IMR-90 (cell line): ENCODE measurements around the gene IL23R. TPM values are rescaled to one million over a fixed set of nuclear protein-coding genes. Genes with fewer than 3 reads are reported as not detected.

Source experiments
- ATAC-seq: fragments of 200-7000 bp; cut with Tn5 transposase; 2 replicates; pipeline ENCODE4 v1.9.1; 2020; ENCODE audit warnings: low read depth, mild to moderate bottlenecking, moderate library complexity
- BruUV-seq: library from RNA; stranded (reverse); fragments of 400-500 nt; replicated peaks from 2 replicates; lab custom pipeline; 2021; lab: Mats Ljungman, UMichigan
- CTCF ChIA-PET: fragments of 300-600 bp; formaldehyde crosslinking; extraction: SDS; loops from one replicate; lab custom pipeline; 2021; ENCODE audit warnings: antibody characterized with exemption; lab: Yijun Ruan, JAX
- POLR2A ChIA-PET: fragments of 300-600 bp; sonication (Branson Sonifier 250); formaldehyde crosslinking; loops from one replicate; lab custom pipeline; 2022; ENCODE audit warnings: antibody characterized with exemption; ENCODE audit not compliant: unreplicated experiment; lab: Charles Lee
- DNase-seq: peaks from one replicate; pipeline ENCODE4 v3.0.0; 2013
- H2AFZ ChIP-seq: replicated peaks from 2 replicates; pipeline ENCODE3; 2013; ENCODE audit warnings: low read length, mild to moderate bottlenecking; ENCODE audit not compliant: poor library complexity
- H2AK5ac ChIP-seq: 2 replicates; pipeline ENCODE4 v1.6.1; 2013; ENCODE audit warnings: low read depth, low read length, inconsistent platforms
- H2AK9ac ChIP-seq: replicated peaks from 2 replicates; pipeline ENCODE3; 2013; ENCODE audit warnings: mild to moderate bottlenecking, low read depth, low read length, moderate library complexity; ENCODE audit not compliant: poor library complexity
- H2BK120ac ChIP-seq: 2 replicates; pipeline ENCODE4 v1.6.1; 2013; ENCODE audit warnings: low read depth, low read length, inconsistent platforms
- H2BK15ac ChIP-seq: 3 replicates; pipeline ENCODE4 v1.6.1; 2013; ENCODE audit warnings: low read depth, low read length, inconsistent platforms
- H2BK20ac ChIP-seq: 2 replicates; pipeline ENCODE4 v1.6.1; 2013; ENCODE audit warnings: low read depth, mild to moderate bottlenecking, inconsistent platforms, low read length, moderate library complexity
- H2BK5ac ChIP-seq: 2 replicates; pipeline ENCODE4 v1.6.1; 2013; ENCODE audit warnings: mild to moderate bottlenecking, low read depth, low read length, inconsistent platforms; ENCODE audit not compliant: poor library complexity, severe bottlenecking
- H3K14ac ChIP-seq: replicated peaks from 2 replicates; pipeline ENCODE4 v1.6.1; 2013; ENCODE audit warnings: low read depth, low read length, inconsistent platforms
- H3K18ac ChIP-seq: 2 replicates; pipeline ENCODE4 v1.6.1; 2013; ENCODE audit warnings: low read depth, low read length, control low read depth
- H3K23ac ChIP-seq: 2 replicates; pipeline ENCODE4 v1.6.1; 2013; ENCODE audit warnings: low read depth, low read length, inconsistent platforms
- H3K27ac ChIP-seq: 2 replicates; pipeline ENCODE4 v1.5.1; 2013; ENCODE audit warnings: mild to moderate bottlenecking, control low read depth, low read length; ENCODE audit not compliant: insufficient read depth
- H3K27me3 ChIP-seq: 2 replicates; pipeline ENCODE4 v1.6.1; 2013; ENCODE audit warnings: low read length; ENCODE audit not compliant: control insufficient read depth, insufficient read depth
- H3K36me3 ChIP-seq: 2 replicates; pipeline ENCODE4 v1.6.1; 2013; ENCODE audit warnings: low read length, mixed read lengths; ENCODE audit not compliant: control insufficient read depth, insufficient read depth
- H3K4ac ChIP-seq: 2 replicates; pipeline ENCODE4 v1.6.1; 2013; ENCODE audit warnings: low read depth, low read length, inconsistent platforms
- H3K4me1 ChIP-seq: 2 replicates; pipeline ENCODE4 v1.6.1; 2013; ENCODE audit warnings: low read length, mixed read lengths; ENCODE audit not compliant: control insufficient read depth, insufficient read depth
- H3K4me2 ChIP-seq: 2 replicates; pipeline ENCODE4 v1.6.1; 2013; ENCODE audit warnings: low read depth, mild to moderate bottlenecking, control low read depth, low read length, moderate library complexity
- H3K4me3 ChIP-seq: 2 replicates; pipeline ENCODE4 v1.5.1; 2013; ENCODE audit warnings: low read depth, mild to moderate bottlenecking, control low read depth, low read length, moderate library complexity; ENCODE audit not compliant: insufficient read depth
- H3K56ac ChIP-seq: 2 replicates; pipeline ENCODE4 v1.6.1; 2013; ENCODE audit warnings: low read length, inconsistent platforms; ENCODE audit not compliant: insufficient read depth; ENCODE audit errors: extremely low read depth
- H3K79me1 ChIP-seq, 2 experiments: 2 replicates each; pipeline ENCODE4 v1.6.1; 2013; ENCODE audit warnings: low read length in 2 of 2, inconsistent platforms in 1 of 2, low read depth in 1 of 2
- H3K9ac ChIP-seq: 2 replicates; pipeline ENCODE4 v1.6.1; 2013; ENCODE audit warnings: low read depth, low read length, control low read depth
- H3K9me1 ChIP-seq: 2 replicates; pipeline ENCODE4 v1.6.1; 2013; ENCODE audit warnings: low read length, inconsistent platforms; ENCODE audit not compliant: insufficient read depth
- H3K9me3 ChIP-seq: 2 replicates; pipeline ENCODE4 v1.6.1; 2013; ENCODE audit warnings: low read length; ENCODE audit not compliant: control insufficient read depth, insufficient read depth
- H4K20me1 ChIP-seq: 2 replicates; pipeline ENCODE4 v1.6.1; 2013; ENCODE audit warnings: low read length, inconsistent platforms; ENCODE audit not compliant: insufficient read depth
- H4K5ac ChIP-seq: 2 replicates; pipeline ENCODE4 v1.6.1; 2013; ENCODE audit warnings: mild to moderate bottlenecking, low read depth, low read length, control low read depth
- H4K8ac ChIP-seq, 2 experiments: 2 replicates each; pipeline ENCODE4 v1.6.1; 2013; ENCODE audit warnings: low read depth in 2 of 2, low read length in 2 of 2, control low read depth in 1 of 2, inconsistent platforms in 1 of 2
- H4K91ac ChIP-seq: 2 replicates; pipeline ENCODE4 v1.6.1; 2013; ENCODE audit warnings: low read depth, low read length, inconsistent platforms; ENCODE audit not compliant: insufficient read depth
- BHLHE40 ChIP-seq: fragments of 150-350 bp; IDR thresholded peaks from 2 replicates; pipeline ENCODE4 v1.6.1; 2016; ENCODE audit warnings: mild to moderate bottlenecking, low read depth, low read length
- CEBPB ChIP-seq: IDR thresholded peaks from 2 replicates; pipeline ENCODE4 v1.6.1; 2012; ENCODE audit warnings: low read depth, low read length, improper control_type of control experiment
- CHD1 ChIP-seq: IDR thresholded peaks from 2 replicates; pipeline ENCODE4 v1.6.1; 2012; ENCODE audit warnings: low read depth, low read length, improper control_type of control experiment
- CTCF ChIP-seq: conservative IDR thresholded peaks from 2 replicates; pipeline ENCODE4 v1.5.1; 2012; ENCODE audit warnings: mild to moderate bottlenecking, low read depth, low read length, improper control_type of control experiment
- FOS ChIP-seq: fragments of 150-350 bp; IDR thresholded peaks from 2 replicates; pipeline ENCODE4 v1.6.1; 2016; ENCODE audit warnings: low read depth, low read length
- MAFK ChIP-seq: IDR thresholded peaks from 2 replicates; pipeline ENCODE4 v1.6.1; 2012; ENCODE audit warnings: low read depth, low read length, improper control_type of control experiment
- MAZ ChIP-seq: IDR thresholded peaks from 2 replicates; pipeline ENCODE4 v1.6.1; 2012; ENCODE audit warnings: low read depth, mild to moderate bottlenecking, low read length, improper control_type of control experiment, moderate library complexity, borderline replicate concordance
- MXI1 ChIP-seq: IDR thresholded peaks from 2 replicates; pipeline ENCODE4 v1.6.1; 2012; ENCODE audit warnings: low read depth, mild to moderate bottlenecking, low read length, moderate library complexity, borderline replicate concordance
- NFE2L2 ChIP-seq: fragments of 150-350 bp; IDR thresholded peaks from 2 replicates; pipeline ENCODE4 v1.6.1; 2016; ENCODE audit warnings: low read depth, mild to moderate bottlenecking, low read length
- POLR2A ChIP-seq: IDR thresholded peaks from 2 replicates; pipeline ENCODE4 v1.6.1; 2012; ENCODE audit warnings: mild to moderate bottlenecking, low read depth, low read length
- RAD21 ChIP-seq: IDR thresholded peaks from 2 replicates; pipeline ENCODE4 v1.6.1; 2012; ENCODE audit warnings: low read length, improper control_type of control experiment
- RCOR1 ChIP-seq: IDR thresholded peaks from 2 replicates; pipeline ENCODE4 v1.6.1; 2012; ENCODE audit warnings: mild to moderate bottlenecking, low read length, improper control_type of control experiment; ENCODE audit not compliant: insufficient replicate concordance
- RFX5 ChIP-seq: IDR thresholded peaks from 2 replicates; pipeline ENCODE4 v1.8.0; 2012; ENCODE audit warnings: low read depth, mild to moderate bottlenecking, low read length, moderate library complexity
- SMC3 ChIP-seq: fragments of 150-350 bp; IDR thresholded peaks from 2 replicates; pipeline ENCODE4 v1.6.1; 2016; ENCODE audit warnings: low read depth, mild to moderate bottlenecking, antibody characterized with exemption, low read length, moderate library complexity
- USF2 ChIP-seq: fragments of 150-350 bp; IDR thresholded peaks from 2 replicates; pipeline ENCODE4 v1.6.1; 2017; ENCODE audit warnings: mild to moderate bottlenecking, antibody characterized with exemption, low read length, low read depth
- WGBS, 2 experiments: methylation state at CpG; one replicate each; pipeline versions ENCODE4 v1.1.5 to v1.1.7; 2013; ENCODE audit warnings: missing lambda C conversion rate in 2 of 2; ENCODE audit not compliant: insufficient read length in 1 of 2; ENCODE audit errors: extremely low coverage in 2 of 2; 5-methylcytosine and 5-hydroxymethylcytosine counted together
- dilution Hi-C: fragments of 300-500 bp; cut with HindIII; formaldehyde crosslinking; loops from one replicate; pipeline ENCODE4 v1.14.3; 2018; ENCODE audit warnings: low sequenced_read_pairs; ENCODE audit not compliant: unreplicated experiment
- in situ Hi-C: fragments of 300-500 bp; cut with MboI; formaldehyde crosslinking; loops from 3 replicates; pipeline ENCODE4 v1.14.3; 2019; ENCODE audit warnings: low sequenced_read_pairs, inconsistent platforms, mixed read lengths
- intact Hi-C: fragments of 100-400 bp; cut with micrococcal nuclease; formaldehyde crosslinking; loops from 2 replicates; pipeline ENCODE4 v1.10.0; 2022
- polyA plus RNA-seq, 3 experiments: library from polyadenylated mRNA; depleted of rRNA; stranded (reverse); fragments of >200 nt; gene quantifications; 2 replicates each; pipeline ENCODE4 v1.2.3, GENCODE V29; 2012; ENCODE audit warnings: low replicate concordance in 1 of 3
- total RNA-seq: library from RNA; depleted of rRNA; stranded (reverse); fragments of >200 nt; gene quantifications from 2 replicates; pipeline ENCODE4 v1.2.3, GENCODE V29; 2012
- TF ChIP-seq, protein P1 (sequence below): fragments of 150-350 bp; IDR thresholded peaks from 2 replicates; pipeline ENCODE4 v1.6.1; 2016; ENCODE audit warnings: low read depth, mild to moderate bottlenecking, low read length, moderate library complexity, borderline replicate concordance

Gene IL23R
- total and polyA plus RNA-seq, 2 of the 4 experiments (the other 2 are of a cell fraction) = not detected

DNA sequence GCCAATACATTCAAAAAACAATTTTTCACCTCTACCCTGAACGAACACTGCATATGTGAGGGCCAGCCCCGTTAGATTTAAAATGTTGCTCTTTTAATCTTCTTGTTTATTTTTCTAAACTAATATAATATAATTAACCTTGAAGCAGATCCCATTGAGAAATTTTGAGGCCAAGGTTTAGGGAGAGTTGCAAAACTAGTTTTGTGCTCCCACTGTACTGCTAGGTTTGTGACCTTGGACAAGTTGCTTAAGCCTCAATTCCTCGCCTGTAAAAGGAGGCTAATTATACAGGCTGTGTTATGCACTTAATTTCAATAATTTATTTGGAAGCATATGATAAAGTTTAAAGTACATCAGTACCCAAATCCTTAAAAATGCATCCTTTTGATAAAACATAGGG lies 3.7 kb downstream of the IL23R start:
- Histone ChIP-seq H3K23ac (no peak overlapping the region), H3K9ac (no peak overlapping the region), H2BK20ac (no peak overlapping the region), H4K91ac (no peak overlapping the region), H3K27me3 (peaks cover 10% of the 10 kb centered on the region), H4K20me1 (no peaks in the 10 kb centered on the region), H4K8ac (no peak overlapping the region), H3K9me3 (no peaks in the 10 kb centered on the region), H3K27ac (no peak overlapping the region), H3K4ac (no peak overlapping the region), H2BK120ac (no peak overlapping the region), H2AFZ (no peak overlapping the region), H2AK9ac (no peak overlapping the region), H4K5ac (no peak overlapping the region), H2BK15ac (no peak overlapping the region), H3K79me1 (no peaks in the 10 kb centered on the region), H3K36me3 (no peaks in the 10 kb centered on the region), H3K4me1 (no peaks in the 10 kb centered on the region), H2BK5ac (no peak overlapping the region), H3K56ac (no peak overlapping the region), H3K4me3 (no peak overlapping the region), H2AK5ac (no peak overlapping the region), H3K4me2 (no peak overlapping the region), H3K18ac (no peak overlapping the region), H3K9me1 (no peaks in the 10 kb centered on the region), H3K14ac (no peak overlapping the region)
- BruUV-seq = no TSS peak
- TF ChIP-seq BHLHE40 (no peak), RFX5 (no peak), MAFK (no peak), POLR2A (no peak), NFE2L2 (no peak), CHD1 (no peak), SMC3 (no peak), USF2 (no peak), MAZ (no peak), MXI1 (no peak), CTCF (no peak), CEBPB (no peak), RAD21 (no peak), FOS (no peak), RCOR1 (no peak)
- TF ChIP-seq, protein P1, sequence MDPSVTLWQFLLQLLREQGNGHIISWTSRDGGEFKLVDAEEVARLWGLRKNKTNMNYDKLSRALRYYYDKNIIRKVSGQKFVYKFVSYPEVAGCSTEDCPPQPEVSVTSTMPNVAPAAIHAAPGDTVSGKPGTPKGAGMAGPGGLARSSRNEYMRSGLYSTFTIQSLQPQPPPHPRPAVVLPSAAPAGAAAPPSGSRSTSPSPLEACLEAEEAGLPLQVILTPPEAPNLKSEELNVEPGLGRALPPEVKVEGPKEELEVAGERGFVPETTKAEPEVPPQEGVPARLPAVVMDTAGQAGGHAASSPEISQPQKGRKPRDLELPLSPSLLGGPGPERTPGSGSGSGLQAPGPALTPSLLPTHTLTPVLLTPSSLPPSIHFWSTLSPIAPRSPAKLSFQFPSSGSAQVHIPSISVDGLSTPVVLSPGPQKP = no peak
- ChIA-PET CTCF (interaction anchor here (1.7 kb wide), 1 partner anchor 20 kb away, joined by 4 read pairs; no protein-coding TSS in a partner anchor), POLR2A (no interaction called here)
- DNase-seq (no peak), ATAC-seq (no peak)
- intact Hi-C loops (no loop called here), dilution Hi-C loops (no loop called here), in situ Hi-C loops (no loop called here)
- no CpG with 5 or more reads among the region's 3 CpGs for WGBS, 2 experiments
